HG03280 (cell line): ENCODE measurements around the gene MINDY2.

Experiments
- ATAC-seq: cut with Tn5 transposase; IDR thresholded peaks from one replicate; pipeline ENCODE4 v1.9.1; 2021; ENCODE audit warnings: mild to moderate bottlenecking, moderate library complexity; ENCODE audit not compliant: unreplicated experiment

Gene MINDY2, protein sequence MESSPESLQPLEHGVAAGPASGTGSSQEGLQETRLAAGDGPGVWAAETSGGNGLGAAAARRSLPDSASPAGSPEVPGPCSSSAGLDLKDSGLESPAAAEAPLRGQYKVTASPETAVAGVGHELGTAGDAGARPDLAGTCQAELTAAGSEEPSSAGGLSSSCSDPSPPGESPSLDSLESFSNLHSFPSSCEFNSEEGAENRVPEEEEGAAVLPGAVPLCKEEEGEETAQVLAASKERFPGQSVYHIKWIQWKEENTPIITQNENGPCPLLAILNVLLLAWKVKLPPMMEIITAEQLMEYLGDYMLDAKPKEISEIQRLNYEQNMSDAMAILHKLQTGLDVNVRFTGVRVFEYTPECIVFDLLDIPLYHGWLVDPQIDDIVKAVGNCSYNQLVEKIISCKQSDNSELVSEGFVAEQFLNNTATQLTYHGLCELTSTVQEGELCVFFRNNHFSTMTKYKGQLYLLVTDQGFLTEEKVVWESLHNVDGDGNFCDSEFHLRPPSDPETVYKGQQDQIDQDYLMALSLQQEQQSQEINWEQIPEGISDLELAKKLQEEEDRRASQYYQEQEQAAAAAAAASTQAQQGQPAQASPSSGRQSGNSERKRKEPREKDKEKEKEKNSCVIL

DNA sequence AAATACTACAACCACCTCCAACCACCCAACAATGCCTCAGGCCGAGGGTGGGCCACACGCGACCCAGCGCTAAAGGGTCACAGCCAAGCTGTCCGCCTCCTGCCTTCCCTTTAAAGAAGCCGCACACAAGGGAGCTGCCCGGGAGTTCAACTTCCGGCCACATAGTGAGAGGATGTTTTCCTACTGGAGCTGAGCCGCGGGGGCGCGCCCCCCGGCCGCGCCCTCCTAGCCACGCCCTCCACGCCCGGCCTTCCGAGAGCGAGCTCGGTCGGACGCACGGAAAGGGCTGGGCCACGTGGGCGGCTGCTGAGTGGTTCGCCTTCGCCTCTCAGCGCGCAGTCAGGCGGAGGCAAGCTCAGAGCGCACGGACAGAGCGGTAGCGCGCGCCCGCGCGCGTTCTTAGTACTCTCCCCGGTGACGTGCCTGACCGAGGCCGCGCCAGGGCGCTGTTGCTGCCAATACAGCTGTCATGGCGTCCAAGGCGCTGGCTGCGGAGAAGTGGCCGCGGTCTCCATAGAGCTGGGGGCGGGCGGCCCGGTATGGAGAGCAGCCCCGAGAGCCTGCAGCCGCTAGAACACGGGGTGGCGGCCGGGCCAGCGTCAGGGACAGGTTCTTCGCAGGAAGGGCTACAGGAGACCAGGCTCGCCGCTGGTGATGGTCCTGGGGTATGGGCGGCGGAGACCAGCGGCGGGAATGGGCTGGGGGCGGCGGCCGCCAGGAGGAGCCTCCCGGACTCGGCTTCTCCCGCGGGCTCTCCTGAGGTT is at the start of gene MINDY2:
TSS of gene MINDY2 (plus strand) at position 446 of the 764 bp plus-strand sequence. CDS start at position 540, 94 bp downstream.
- ATAC-seq, result peak; percentile 96

DNA sequence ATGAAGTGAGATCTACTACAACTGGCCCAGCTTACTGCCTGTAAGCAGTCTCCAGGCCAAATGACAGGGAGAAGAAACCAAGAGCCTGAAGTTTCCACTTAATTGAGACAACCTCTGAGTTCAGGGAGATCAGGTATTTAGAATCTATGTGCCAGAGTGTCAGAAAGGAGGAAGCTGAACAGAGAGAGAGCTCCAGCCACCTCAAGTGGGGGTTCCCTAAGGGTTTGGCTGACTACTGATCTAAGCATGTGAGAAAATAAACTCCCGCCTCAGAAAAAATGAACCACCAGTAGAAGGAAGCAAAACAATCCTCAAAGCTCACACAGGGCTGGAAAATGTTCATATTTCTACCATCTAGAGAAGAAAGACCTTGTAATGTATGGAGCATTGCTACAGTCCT is 46.6 kb upstream of the MINDY2 start:
- ATAC-seq, result peak; percentile 55

DNA sequence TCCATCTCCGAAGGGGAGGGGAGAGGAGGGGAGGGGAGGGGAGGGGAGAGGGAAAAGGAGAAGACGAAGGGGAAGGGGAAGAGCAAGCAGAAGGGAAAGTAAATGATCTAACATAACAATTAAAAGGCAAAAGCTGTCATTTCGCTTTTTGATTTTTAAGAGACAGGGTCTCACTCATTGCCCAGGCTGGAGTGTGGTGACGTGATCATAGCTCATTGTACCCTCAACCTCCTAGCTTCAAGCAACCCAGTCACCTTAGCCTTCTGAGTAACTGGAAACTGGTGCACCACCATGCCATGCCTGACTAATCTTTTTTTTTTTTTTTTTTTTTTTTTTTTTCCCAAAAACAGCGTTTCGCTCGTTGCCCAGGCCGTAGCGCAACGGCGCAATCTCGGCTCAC is 44.2 kb upstream of the MINDY2 start:
- ATAC-seq, result no peak

DNA sequence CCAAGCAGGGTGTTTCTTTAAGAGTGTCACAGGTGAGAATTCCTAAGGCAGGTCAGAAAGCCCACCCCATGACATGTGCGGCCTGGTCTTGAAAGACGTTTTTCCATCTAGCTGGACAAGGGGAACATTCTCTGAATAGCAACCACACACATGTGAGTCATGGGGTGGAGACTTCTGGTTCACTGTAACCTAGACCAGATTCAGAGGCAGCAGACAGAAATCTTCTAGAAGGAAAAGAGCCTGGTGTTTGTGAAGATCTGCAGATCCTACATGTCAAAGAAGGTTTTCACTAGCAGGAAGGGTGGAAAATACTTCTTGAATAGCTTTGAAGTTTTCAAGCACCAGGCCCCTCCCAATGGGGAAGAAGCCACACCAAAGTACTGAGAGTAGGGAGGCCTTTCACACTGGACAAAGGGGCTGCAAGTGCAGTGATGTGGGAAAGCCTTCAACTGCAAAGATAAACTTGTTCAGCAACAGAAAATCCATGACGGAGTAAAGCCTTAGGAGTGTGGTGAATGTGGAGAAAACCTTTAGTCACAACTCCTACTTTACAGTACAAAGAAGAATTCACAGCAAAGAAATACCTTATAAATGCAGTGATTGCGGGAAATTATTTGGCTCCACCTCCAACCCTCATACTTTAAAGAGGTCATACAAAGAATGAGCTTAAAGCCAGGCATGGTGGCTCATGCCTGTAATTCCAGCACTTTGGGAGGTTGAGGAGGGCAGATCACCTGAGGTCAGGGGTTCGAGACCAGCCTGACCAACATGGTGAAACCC is 39.2 kb upstream of the MINDY2 start:
- no peak for ATAC-seq

DNA sequence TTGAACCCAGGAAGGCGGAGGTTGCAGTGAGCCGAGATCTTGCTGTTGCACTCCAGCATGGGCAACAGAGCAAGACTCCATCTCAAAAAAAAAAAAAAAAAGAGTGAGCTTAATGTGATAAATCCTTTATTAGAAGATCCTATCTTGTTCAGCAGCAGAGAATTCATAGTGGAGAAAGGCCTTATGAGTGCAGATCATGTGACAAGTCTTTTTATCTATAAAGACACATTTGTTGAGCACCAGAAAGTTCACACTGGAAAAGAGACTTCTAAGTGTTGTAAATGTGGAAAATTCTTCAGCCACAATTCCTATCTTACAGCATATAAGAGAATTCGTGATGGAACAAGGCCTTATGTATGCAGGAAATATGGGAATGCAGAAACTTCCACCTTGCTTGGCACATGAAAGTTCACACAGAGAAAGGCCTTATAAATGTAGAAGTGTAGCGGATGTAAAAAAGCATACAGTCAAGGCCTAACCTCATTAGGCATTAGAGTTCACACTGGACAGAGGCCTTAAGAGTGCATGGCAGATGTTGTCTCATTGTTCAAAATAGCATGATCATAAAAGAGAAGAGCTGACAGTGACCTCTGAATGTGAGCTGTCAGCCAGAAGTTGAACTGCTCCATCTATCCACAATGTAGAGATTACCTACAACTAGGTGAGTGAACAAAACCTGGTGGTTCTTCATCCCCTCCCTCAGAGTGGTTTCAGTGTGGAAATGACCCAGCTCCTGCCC is 38.3 kb upstream of the MINDY2 start:
- ATAC-seq, result no peak

DNA sequence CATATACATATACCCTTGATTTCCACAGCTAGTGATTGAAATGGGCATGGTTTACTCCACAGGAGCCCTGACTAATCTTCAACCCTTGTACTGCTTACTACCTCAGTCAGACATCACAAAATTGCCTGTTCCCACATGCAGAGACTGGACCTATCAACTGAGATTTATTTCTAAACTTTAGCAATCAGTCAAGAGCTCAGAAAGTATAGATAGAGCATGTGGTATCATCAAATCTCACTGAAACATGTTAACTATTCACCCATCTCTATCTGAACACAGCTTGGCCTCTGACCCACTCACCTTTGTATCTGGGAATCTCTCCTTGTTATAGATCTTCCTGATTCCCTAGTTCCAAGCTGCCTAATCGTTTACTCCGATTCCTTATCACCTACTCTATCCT is 36.2 kb upstream of the MINDY2 start:
- no peak for ATAC-seq

DNA sequence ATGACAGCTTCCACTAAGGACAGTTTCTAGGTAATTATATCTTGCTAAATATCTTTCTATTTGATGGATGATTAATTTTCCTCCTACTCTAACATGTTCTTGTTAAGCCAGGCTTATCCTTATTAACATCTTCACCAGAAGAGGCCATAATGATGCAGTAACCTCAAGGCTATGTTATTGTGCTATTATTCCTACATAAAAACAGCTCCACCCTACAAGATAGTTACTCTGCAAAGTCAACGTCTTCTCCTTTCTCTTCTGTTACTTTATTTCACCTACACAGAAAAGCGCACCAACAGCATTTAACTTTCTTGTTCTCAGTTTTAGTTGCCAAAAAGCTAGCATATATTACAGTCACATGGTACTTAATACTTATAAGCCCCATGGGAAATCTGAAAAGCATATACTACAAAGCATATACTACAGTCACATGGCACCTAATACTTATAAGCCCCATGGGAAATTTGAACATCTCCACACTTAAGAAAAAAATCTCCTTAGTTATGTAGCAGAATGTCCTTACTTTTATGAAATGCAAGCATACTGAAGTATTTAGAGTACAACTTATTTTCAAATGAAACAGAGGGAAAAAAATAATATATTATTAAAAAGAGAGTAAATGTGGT is 35.0 kb upstream of the MINDY2 start:
- ATAC-seq, result no peak

DNA sequence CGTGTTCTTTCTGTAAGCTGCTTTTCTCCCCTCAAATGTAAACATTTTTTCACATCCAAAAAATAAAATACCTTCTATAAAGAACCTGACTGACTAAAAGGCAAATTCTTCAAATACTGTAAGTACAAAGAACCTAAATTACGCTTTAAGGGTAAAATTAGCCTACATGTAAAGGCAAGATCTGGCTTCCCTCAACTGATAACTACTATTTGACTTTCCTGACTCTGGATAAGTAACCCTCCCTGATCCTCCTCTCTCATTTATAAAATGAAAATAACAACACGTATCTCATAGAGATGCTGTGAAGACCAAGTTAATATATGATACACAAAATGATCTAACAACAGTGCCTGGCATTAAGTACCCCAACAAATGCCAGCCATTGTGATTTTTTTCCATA is 33.8 kb upstream of the MINDY2 start:
- ATAC-seq, result no peak

DNA sequence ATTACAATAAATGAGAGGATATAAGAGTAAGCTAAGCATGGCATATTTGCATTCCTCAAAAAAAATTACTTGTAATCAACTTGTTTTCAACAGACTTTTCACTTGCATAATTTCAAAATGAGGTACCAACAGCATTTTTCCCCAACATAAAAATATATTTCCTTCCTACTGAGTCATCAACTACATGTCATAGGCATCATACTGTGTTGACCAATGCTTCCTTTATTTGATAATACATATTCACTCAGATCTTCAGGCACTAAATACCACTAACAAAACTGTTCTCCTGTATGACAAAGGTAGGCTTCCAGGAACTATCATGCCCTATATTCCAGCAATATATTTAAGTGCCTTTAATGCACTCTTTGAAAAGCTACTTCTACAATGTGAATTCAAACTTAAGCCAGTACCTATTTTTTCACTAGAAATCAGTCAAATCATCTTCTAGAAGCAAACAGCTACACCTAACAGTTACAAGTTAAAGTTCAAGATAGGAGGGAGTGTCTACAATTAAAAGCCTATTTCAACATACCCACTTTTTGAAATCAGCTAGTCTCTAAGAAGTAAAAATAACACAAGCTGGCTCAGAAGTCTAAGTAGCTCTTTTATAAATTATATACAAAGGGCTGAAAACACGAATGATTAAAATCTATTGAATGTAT is 32.9 kb upstream of the MINDY2 start:
- ATAC-seq, result no peak

DNA sequence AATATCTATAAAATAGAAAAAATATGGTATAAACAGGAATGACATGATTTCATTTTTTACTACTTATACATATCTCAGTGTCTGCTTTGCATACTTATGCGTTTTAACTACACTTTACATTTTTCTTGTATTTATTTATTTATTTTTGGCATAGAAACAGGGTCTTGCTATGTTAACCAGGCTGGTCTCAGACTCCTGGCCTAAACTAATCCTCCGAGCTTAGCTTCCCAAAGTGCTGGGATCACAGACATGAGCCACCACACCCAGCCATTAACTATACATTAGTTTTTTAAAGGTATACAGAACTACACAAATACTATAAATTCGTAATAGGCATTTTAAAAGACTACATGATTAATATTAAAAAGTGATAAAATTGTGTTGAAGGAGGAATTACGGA is 30.7 kb upstream of the MINDY2 start:
- ATAC-seq, result no peak

DNA sequence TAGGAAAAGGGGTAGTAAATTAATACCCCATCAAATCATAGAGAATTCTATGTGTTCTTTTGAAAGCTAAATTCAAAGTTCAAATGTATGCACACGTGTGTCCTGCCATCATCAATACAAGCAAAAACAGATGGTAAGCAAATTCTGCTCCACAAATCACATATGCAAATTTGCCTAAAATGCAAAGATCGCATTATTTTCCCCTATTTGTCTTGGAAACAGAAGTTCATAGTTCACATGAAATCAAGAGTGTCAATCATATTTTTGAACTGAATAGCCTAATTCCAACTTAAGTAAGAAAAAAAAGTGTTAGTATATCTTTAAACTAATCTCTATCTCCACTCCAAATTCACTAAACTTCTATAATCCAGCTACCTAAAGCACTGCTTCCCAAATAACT is 30.1 kb upstream of the MINDY2 start:
- no peak for ATAC-seq

DNA sequence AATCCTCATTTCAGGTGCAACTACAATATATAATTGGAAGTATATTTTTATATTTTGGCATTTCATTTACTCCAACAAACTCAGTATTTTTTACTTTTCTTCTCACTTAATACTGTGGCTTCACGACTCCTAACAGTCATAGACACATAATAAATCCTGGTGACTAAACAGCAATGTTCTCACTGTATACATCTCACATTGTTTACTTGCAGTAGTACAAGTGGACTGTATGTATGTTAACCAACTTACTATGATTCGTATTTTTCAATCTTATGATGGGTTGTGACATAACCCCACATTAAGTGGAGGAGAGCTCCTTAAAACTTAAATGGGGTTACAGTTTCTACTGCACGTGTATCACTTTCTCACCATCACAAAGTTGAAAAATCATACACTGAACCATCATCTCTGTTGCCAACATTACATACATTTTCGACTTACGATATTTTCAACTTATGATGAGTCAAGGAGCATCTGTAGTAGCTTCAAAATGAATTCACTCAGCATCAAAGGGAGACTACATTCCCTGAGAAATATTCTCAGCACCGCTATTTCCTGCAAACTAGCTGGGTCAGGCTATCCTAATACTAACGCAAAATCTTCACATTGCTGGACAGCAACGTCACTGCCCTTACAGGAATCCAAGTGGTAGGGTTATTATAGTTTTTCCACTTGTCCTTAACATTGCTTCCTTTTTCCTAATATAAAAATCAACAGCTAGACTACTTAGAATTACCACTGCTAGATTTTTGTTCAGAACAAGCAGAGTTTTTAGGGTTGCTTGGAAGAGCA is 28.9 kb upstream of the MINDY2 start:
- no peak for ATAC-seq

DNA sequence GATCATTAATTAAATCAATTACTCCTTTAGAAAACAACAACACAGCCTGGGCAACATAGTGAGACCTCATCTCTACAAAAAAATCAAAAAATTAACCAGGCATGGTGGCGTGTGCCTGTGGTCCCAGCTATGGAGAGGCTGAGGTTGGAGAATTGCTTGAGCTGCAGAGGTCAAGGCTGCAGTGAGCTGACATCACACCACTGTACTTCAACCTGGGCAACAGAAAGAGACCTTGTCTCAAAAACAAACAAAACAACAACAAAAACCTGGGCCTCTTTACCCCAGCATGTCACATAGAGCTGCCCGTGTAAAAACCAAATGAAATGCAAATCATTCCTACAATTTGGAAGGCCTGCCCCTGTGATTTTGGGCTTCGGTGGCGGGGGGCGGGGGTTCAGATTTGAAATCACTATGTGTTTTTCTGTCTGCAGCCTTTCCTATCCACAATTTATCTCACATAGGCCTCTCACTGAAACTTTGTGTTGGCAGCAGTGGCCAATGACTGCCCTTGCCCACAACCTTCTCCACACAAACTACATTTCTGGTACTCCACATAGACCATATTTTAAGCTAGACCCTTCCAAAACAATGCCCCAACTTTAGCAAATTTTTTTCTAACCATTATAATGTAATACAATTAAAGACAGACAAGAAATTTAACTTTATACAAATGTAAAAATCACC is 28.1 kb upstream of the MINDY2 start:
- no peak for ATAC-seq

DNA sequence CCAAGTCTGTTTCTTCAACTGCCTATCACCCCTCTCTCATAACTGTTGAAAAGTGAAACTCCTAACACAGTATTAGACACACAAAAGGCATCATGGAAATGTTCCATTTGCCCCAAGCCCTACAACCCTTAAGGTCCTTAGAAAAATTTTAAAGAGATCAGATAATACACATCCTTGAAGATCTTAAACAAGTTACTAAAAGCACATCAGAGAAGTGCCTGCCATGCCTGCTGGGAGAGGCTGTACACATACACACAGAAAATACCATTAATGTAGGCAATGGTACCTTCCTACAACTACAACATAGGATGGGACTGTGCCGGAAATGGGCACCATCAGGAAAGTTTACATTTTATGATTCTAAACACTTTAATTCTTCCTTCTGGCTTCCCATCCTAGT is 24.9 kb upstream of the MINDY2 start:
- no peak for ATAC-seq

DNA sequence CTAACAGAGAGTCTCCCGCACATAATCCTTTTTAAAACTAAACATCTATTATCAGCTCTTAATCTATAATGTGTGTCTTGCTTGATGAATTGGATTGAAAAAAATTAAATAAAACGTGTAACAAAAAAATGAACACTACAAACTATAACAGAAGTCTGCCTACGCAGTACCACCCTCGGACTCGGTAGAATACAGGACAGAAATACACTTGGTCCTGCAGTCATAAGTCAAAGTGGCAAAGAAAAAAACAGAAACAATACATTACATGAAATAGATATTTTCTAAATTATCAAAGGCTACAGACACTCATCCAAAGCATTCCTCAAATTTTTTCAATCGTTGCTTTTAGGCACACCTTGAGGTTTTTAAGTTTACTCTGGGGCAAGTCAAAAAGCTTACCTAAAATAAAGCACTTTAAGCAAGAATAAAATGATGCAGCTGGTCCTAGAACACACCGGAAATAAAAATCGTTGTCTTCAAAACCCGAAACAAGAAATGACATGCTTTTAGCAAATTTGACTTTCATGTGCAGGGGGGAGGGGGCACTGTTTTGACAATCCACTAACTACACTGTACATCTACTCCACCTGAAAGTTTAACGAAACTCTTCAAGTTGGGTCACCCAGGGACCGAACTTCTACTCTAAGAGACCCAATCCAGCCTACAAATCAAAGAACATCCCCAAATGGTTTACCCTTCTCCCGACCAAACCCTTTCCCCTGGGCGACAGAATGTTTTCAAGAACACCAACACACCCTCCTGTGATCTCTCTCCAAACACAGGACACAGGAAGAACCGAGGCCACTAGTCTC is 22.9 kb upstream of the MINDY2 start:
- no peak for ATAC-seq

DNA sequence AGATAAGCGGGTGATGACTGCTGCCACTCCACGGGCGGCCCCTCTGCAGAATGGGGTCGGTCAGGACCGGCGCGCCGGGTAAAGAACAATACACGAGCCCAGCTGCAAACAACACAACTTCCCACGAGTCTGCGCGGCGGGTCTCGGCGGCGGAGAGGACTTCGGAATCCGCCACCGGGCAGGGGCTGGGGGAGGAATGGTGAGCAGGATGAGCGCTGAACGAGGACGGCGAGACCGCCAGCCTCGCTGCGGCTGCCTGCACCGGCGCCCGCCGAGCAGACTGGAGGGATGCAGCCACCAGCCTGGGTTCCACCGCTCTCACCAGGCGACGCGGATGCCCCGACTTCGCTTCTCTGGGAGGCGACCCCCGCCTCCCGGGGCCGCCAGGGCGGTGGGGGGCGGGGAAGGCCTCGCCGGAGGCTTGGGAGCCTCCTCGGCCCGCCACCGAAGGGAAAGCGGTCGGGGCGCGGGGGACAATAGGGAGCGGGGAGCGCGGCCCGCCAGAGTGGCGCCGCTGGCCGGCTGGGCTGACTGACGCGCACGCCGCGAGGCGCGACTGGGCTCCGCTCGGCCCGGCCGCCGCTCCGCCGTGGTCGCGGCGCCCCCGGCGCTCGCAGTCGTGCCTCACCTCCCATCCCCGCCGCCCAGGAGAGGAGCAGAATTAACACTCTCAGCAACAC is 22.1 kb upstream of the MINDY2 start:
- ATAC-seq, result peak; percentile 35
